Inflammatory macrophage treated with lipopolysaccharide for 4 hours (primary cell): ENCODE data around the gene SLC25A19.

Source experiments
- DNase-seq: peaks from one replicate; pipeline ENCODE4 v3.0.0-alpha.2; 2020

Gene SLC25A19

DNA sequence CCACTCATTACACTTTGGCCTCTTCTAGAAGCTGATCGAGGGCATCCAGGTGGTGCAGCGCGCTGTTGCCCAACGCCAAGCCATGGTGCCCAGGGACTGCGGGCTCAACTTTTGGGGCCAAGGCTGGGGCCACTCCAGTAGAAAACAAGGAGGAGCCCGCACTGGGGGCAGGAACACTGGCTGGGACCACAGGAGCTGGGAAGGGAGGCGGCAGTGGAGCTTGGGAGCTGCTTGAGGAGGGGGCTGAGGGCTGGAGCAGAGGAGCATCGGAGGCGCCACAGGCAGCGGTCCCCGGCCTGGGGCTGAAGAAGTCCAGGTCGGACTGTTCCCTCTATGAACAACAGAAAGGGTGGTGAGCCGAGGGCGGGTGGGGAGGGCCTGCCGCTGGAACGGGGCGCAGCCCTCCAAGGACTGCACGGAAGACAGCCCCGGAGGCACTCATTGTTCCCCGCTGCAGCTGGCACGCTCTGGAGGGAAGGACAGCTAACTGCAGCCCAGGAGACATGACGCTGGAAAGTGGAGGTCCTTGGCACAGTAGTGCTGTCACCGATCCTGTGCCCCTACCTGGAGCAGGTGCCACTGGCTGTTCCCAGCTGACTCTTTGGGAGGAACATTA lies 49.3 kb downstream of the SLC25A19 start:
- no peak for DNase-seq

DNA sequence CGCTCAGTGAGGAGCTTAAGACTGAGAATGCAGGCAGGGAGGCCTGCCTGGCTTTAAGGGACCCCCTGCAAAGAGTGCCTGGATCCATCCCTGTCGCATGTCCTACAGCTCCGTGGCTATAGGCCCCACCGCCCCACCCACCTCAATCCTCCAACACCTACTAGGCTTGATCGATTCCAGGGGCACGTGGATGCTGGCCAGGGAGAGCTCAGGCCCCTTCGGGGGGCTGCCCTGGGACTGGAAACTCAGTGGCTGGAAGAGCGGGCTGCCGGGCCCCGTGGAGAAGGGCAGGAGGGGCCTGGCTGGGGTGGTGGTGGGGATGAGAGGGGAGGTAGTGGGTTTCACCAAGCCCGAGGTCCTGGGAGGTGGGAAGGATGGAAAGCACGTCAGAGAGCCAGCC lies 50.0 kb downstream of the SLC25A19 start:
- no peak for DNase-seq

DNA sequence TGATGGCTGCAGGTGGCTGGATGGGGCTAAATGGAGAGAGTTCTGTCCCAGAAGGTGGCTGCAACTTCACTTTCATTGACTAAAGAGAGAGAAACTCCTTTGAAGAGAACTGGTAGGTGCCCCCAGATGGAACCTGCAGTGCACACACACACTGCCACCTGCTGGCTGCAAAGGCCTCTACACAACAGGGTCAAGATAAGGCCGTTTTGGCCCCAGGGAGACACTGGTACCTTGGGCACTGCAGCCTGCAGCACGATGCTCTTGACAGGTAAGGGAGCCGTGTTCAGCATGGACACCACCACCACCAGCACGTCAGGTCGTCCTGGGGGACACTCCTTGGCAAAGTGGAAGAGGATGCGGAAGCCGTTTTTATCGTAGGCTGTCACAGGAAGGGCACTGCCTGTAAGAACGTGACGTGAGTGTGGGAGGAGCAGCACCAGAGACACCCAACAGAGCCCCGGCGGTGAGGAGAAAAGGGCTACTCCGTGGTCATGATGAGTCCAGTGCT lies 50.5 kb downstream of the SLC25A19 start:
- peak; percentile 68 for DNase-seq

DNA sequence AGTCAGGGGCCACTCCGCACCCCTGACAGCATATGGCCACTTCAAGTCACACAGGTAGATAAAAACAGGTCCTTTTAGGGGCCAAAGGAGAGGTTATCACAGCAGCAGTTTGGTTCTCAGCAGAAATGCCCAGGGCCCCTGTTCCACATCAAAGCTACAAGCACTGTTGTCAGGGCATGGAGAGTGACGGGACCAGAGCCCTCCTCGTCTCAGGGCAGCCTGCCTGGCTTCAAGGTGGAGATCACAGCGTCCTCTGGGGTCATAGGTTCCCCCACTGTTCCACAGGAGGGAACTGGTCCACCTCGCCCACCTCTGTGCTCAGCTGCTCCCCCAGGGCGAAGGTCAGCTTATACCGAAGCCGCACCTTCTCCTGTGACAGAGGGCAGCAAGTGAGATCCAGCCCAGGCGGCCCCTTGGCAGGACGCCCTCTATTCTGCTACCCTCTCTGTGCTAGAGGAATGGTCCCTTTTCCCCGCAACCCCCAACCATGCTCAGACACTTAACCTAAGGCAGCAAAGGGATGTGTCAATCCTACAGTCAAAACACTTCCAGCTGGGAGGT lies 51.1 kb downstream of the SLC25A19 start:
- no peak for DNase-seq

DNA sequence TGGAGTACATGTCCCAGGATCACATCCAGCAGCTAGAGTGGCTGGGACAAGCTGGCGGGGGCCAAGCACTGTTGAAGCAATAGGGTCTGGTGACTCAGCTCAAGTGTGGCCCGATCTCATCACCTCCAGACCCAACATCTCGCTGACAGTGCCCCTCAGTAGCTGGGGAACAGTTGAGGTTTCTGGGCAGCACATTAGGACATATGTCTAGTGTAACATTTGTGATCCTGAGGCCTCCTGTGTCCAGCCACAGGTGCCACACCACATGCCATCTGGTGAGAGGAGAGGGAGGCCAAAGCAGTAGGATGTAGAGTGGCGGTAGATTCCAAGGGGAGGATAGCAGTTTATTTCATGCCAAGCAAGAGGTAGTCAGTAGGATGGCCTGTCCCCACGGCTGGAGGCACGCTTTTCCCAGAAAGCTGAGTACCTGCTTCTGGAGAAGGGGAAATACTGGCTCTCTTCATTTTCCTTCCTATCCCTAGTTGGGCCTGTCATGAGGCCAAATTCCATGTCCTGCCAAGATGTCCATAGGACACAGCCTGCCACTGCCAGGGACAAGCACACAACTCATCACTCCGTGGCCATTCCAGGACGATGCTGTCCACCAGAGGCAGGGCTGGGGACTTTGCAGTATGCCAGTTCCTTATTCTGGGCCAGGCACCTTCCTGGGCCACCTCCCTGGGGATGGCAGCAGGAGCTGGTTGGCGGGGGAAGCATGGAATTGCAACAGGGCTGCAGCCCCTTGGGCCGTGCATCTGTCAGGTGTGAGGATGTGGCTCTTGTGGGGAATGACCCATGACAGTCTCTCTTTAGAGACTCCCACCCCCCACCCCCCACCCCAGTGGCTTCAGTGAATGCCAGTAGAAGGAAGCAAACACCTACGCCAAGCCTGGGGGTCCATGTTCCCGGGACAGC lies 51.9 kb downstream of the SLC25A19 start:
- DNase-seq: no peak

DNA sequence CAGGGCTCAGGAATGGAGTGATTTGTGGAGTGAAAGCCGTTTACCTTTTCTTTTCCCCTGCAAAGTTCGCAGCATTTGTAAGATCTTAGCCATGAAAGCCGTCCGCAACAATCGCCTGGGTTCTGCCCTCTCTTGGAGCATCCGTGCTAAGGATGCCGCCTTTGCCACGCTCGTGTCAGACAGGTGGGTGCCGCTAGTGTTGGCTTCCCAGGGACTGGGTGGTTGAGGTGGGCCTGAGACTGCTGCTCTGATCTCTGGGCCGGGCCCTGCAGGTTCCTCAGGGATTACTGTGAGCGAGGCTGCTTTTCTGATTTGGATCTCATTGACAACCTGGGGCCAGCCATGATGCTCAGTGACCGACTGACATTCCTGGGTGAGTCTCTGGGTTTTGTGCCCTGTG lies 56.4 kb downstream of the SLC25A19 start:
- no peak for DNase-seq

DNA sequence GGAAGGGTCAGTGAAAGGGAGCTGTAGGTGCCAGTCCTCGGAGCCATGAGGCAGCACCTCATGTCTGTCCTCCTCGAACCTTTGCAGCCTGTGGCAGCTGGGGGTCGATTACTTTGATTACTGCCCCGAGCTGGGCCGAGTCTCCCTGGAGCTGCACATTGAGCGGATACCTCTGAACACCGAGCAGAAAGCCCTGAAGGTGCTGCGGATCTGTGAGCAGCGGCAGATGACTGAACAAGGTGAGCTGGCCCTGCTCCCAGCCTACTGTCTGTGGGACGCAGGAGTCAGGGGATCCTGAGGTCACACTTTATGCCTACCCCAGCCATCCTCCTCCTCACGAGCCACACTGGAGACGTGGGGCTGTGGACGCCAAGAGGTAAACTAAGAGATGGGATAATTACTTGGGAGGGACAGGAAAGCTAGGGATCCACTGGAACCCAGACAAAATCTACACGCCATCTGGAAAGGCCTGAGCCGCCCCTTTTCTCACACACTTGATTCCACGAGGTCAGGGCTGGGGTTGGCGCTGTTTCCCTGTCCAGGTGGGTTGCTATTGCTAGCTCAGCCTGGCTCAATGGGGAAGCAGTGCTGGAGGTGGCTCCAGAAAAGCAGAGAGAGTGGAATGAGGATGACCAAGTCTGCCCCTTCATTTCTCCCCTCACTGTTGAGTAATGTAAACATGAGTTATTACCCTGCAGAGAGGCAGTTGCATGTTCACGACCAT lies 57.3 kb downstream of the SLC25A19 start:
- no peak for DNase-seq

DNA sequence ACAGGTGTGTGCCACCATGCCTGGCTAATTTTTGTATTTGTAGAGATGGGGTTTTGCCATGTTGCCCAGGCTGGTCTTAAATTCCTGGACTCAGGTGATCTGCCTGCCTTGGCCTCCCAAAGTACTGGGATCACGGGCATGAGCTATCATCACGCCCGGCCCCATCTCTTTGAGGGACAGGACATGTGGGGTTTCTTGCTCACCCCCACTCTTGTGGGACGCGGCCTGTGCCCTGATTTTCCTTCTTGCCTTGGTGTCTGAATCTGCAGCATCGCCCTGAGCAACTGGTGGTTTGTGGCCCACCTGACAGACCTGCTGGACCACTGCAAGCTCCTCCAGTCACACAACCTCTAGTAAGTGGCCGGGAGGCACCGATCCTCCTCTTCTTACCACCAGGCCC lies 58.2 kb downstream of the SLC25A19 start:
- no peak for DNase-seq

DNA sequence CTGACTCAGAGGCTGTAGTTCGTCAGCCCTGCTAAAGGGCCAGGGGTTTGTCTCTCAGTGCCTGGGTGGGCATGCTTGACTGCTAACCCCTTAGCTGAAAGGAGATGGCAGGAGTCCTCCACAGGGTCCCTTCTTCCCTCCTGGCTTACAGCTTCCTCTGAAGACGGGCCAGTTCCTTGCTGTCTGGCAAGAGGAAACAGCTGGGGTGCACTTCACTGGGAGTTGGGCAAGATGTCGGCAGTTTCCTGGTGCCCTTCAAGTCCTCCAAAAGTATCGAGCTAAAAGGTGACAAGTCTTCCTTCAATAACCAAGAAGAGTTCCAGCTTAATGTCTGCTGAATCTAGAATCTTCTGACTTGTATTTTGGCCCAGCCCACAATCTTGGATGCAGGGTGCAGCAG lies 60.4 kb downstream of the SLC25A19 start:
- DNase-seq: peak; percentile 72

DNA sequence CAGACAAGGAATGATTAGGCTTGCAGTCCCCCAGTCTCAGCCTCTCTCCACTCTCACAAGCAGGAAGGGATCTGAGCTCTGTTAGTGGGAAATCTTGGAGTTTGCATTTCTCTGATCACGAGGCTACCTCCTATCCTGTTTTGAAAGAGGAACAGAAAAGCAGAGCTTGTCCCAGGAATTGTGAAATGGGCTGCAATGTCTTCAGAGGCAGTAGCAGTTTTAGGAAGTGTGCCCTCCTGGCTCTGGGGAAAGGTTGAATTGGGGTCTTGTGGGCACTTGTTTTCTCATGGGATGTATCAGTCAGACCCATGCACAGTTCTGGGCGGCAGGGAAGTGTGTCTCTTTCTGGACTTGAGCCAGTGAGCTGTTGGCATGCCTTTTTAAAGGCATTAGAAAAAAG lies 60.9 kb downstream of the SLC25A19 start:
- peak; percentile 97 for DNase-seq

DNA sequence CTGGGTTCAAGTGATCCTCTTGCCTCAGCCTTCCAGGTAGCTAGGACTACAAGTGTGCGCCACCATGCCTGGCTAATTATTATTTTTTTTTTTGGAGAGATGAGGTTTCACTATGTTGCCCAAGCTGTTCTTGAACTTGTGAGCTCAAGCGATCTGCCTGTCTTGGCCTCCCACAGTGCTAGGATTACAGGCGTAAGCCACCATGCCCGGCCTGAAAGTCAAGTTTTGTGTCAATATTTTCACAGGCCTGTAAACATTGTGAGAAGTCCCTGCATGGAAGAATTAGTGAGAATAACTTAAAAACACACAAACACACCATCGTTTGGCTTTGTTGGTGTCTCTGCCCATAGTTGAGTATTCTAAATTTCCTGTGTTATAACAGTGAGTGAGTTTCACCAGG lies 61.5 kb downstream of the SLC25A19 start:
- DNase-seq: peak; percentile 27

DNA sequence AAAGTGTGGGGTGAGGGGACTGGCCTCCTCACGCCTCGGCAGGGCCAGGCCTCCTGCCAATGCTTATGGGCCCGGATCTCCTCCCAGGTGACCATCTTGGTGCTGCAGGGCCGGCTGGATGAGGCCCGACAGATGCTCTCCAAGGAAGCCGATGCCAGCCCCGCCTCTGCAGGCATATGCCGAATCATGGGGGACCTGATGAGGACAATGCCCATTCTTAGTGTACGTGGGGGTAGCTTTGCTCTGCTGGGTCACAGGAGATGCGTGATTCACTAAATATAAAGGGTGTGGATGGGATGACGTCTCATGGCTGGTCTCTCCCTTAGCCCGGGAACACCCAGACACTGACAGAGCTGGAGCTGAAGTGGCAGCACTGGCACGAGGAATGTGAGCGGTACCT lies 64.2 kb downstream of the SLC25A19 start:
- no peak for DNase-seq
